Common myeloid progenitor, CD34-positive (primary cell): Measurements from ENCODE around the gene CYP3A5.

Experiments
- CTCF ChIA-PET: fragments of 350-600 bp; sonication (Branson Sonifier 250); formaldehyde crosslinking; loops from one replicate; lab custom pipeline; 2021; ENCODE audit warnings: antibody characterized with exemption; lab: Charles Lee
- POLR2A ChIA-PET: fragments of 350-600 bp; sonication (Branson Sonifier 250); formaldehyde crosslinking; loops from one replicate; lab custom pipeline; 2021; ENCODE audit warnings: antibody characterized with exemption; lab: Charles Lee
- DNase-seq, 3 donors: peaks; one replicate each; pipeline versions ENCODE4 v3.0.0 to v3.0.0-alpha.2; 2013
- H3K27ac ChIP-seq, 2 experiments: 1 replicate in 1 of 2; 2 replicates in 1 of 2; pipeline ENCODE4 v1.7.0; 2013; ENCODE audit warnings: inconsistent platforms in 2 of 2, low read length in 2 of 2, mild to moderate bottlenecking in 2 of 2, low read depth in 1 of 2, moderate library complexity in 1 of 2; ENCODE audit not compliant: severe bottlenecking in 2 of 2, insufficient read depth in 1 of 2, poor library complexity in 1 of 2
- H3K27me3 ChIP-seq, 5 experiments: replicated peaks in 2 of 5; 1 replicate in 3 of 5; 2 replicates in 2 of 5; pipeline versions ENCODE4 v1.6.1 to v1.7.0; 2013; ENCODE audit warnings: low read length in 4 of 5, mild to moderate bottlenecking in 2 of 5, moderate library complexity in 2 of 5, inconsistent platforms in 1 of 5; ENCODE audit not compliant: insufficient read depth in 5 of 5, control insufficient read depth in 4 of 5
- H3K36me3 ChIP-seq, 4 experiments: 1 replicate in 2 of 4; 2 replicates in 2 of 4; pipeline versions ENCODE4 v1.6.1 to v1.7.0; 2013; ENCODE audit warnings: low read length in 3 of 4, control low read depth in 1 of 4, mild to moderate bottlenecking in 1 of 4; ENCODE audit not compliant: control insufficient read depth in 4 of 4, insufficient read depth in 4 of 4
- H3K4me1 ChIP-seq, 4 experiments: 1 replicate in 3 of 4; 2 replicates in 1 of 4; pipeline versions ENCODE4 v1.6.1 to v1.7.1; 2013; ENCODE audit warnings: low read length in 3 of 4, mild to moderate bottlenecking in 3 of 4, control low read depth in 1 of 4, inconsistent platforms in 1 of 4, moderate library complexity in 1 of 4; ENCODE audit not compliant: control insufficient read depth in 4 of 4, insufficient read depth in 4 of 4; ENCODE audit errors: control extremely low read depth in 1 of 4
- H3K4me3 ChIP-seq, 7 experiments: 1 replicate in 4 of 7; 2 replicates in 3 of 7; pipeline versions ENCODE4 v1.5.1 to v1.7.0; 2013; ENCODE audit warnings: mild to moderate bottlenecking in 7 of 7, low read length in 6 of 7, moderate library complexity in 6 of 7, inconsistent platforms in 2 of 7, low read depth in 2 of 7, control low read depth in 1 of 7; ENCODE audit not compliant: insufficient read depth in 4 of 7, control insufficient read depth in 1 of 7; ENCODE audit errors: extremely low read depth in 1 of 7
- H3K9me3 ChIP-seq, 5 experiments: 1 replicate in 4 of 5; 2 replicates in 1 of 5; pipeline versions ENCODE4 v1.6.1 to v1.7.1; 2013; ENCODE audit warnings: low read length in 4 of 5, mild to moderate bottlenecking in 2 of 5, inconsistent platforms in 1 of 5, low read depth in 1 of 5, moderate library complexity in 1 of 5; ENCODE audit not compliant: control insufficient read depth in 4 of 5, insufficient read depth in 2 of 5; ENCODE audit errors: control extremely low read depth in 1 of 5
- WGBS: methylation state at CpG from one replicate; pipeline ENCODE4 v1.1.5; 2013; ENCODE audit not compliant: insufficient coverage; 5-methylcytosine and 5-hydroxymethylcytosine counted together

Gene CYP3A5

GRCh38 chr7:99605527-99605926, 74.3 kb downstream of the CYP3A5 start:
- no peaks in the 10 kb centered on the region for H3K4me1 ChIP-seq
- H3K27me3 ChIP-seq: no peaks in the 10 kb centered on the region
- no peaks in the 10 kb centered on the region for H3K9me3 ChIP-seq
- no peak overlapping the region for H3K27ac ChIP-seq
- ChIA-PET POLR2A (no interaction called here), CTCF (no interaction called here)
- H3K4me3 ChIP-seq: no peak overlapping the region
- H3K36me3 ChIP-seq: no peaks in the 10 kb centered on the region
- no peak for DNase-seq
- WGBS: 100% methylated on average over 4 of the region's 7 CpGs

- CTCF ChIA-PET: no interaction called here
- Histone ChIP-seq H3K4me1 (no peaks in the 10 kb centered on the region), H3K27ac (no peak overlapping the region), H3K9me3 (no peaks in the 10 kb centered on the region), H3K36me3 (no peaks in the 10 kb centered on the region), H3K4me3 (no peak overlapping the region), H3K27me3 (no peaks in the 10 kb centered on the region)
- WGBS: 95% methylated on average over 3 of the region's 7 CpGs
- DNase-seq: no peak
- POLR2A ChIA-PET: interaction anchor here (0.5 kb wide), 1 partner anchor 113 kb away, joined by 4 read pairs; no protein-coding TSS in a partner anchor
These were observed 78.0 kb downstream of the CYP3A5 start for GRCh38 chr7:99601656-99602310.

GRCh38 chr7:99599836-99600235, 80.0 kb downstream of the CYP3A5 start:
- no peak for DNase-seq
- Histone ChIP-seq H3K27ac (no peak overlapping the region), H3K4me1 (no peaks in the 10 kb centered on the region), H3K27me3 (no peaks in the 10 kb centered on the region), H3K9me3 (no peaks in the 10 kb centered on the region), H3K4me3 (no peak overlapping the region), H3K36me3 (no peaks in the 10 kb centered on the region)
- ChIA-PET CTCF (interaction anchor here (1.4 kb wide), 1 partner anchor 8 kb away, joined by 4 read pairs; no protein-coding TSS in a partner anchor), POLR2A (no interaction called here)
- 96% methylated on average over 4 of the region's 4 CpGs for WGBS
